ENCODE data around the gene NFASC.
A peak's percentile ranks its signal among the peaks of the same experiment; 100 is the strongest.

NFASC gene

GRCh38 chr1:204909109-204909508, 38.4 kb downstream of the NFASC start:
- no peaks in the 10 kb centered on the region for H3K9me3 ChIP-seq (ENCODE audit: control insufficient read depth, insufficient read depth, low read length)
- no peak overlapping the region for H3K27ac ChIP-seq (ENCODE audit: low read depth, low read length)
- H3K27me3 ChIP-seq (ENCODE audit: control insufficient read depth, insufficient read depth, low read length), result no peaks in the 10 kb centered on the region
- H3K36me3 ChIP-seq (ENCODE audit: control insufficient read depth, insufficient read depth, low read length), result no peaks in the 10 kb centered on the region
- H3K4me1 ChIP-seq (ENCODE audit: control insufficient read depth, insufficient read depth, low read length), result no peaks in the 10 kb centered on the region
- no peak overlapping the region for H3K9ac ChIP-seq (ENCODE audit: low read depth, low read length)
- H3K4me3 ChIP-seq (ENCODE audit: low read depth, low read length), result no peak overlapping the region

DNA sequence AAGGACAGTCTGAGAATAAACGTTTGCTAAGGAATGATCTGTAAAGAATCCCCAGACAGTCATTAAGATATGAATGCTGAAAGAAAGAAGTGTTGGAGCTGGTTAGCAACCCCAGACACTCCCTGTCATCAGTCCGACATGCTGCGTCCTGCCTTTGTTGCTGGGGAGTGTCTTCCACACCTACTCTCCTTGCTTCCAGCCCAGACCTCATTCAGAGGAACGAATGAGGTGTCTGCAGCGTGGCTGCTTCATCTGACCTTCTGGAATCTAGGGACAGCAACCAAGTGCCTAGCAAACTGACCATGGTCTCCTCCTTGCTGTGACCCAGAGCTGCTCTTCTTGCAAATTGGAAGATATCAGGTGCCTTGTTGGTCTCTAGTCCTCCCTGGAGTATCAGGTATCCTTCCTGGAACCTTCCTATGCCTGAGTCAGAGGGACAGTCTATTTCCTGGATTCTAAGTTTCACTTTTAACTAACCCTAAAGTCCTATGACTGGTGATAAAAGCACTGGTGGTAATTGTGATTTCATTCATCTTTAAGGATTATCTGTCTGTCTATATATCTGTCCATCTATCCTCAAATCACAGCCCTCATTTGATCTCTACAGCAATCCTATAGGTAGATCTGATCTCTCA, 45.3 kb downstream of the NFASC start:
- Histone ChIP-seq H3K36me3 (ENCODE audit: control insufficient read depth, insufficient read depth, low read length) (no peaks in the 10 kb centered on the region), H3K27me3 (ENCODE audit: control insufficient read depth, insufficient read depth, low read length) (no peaks in the 10 kb centered on the region), H3K9me3 (ENCODE audit: control insufficient read depth, insufficient read depth, low read length) (0 out of 2 replicates have a peak, but pooled peaks cover 5% of the 10 kb centered on the region), H3K4me1 (ENCODE audit: control insufficient read depth, insufficient read depth, low read length) (peaks cover 5% of the 10 kb centered on the region; the same call in 1 of the 2 replicates), H3K27ac (ENCODE audit: low read depth, low read length) (no peak overlapping the region), H3K4me3 (ENCODE audit: low read depth, low read length) (no peak overlapping the region), H3K9ac (ENCODE audit: low read depth, low read length) (no peak overlapping the region)

DNA sequence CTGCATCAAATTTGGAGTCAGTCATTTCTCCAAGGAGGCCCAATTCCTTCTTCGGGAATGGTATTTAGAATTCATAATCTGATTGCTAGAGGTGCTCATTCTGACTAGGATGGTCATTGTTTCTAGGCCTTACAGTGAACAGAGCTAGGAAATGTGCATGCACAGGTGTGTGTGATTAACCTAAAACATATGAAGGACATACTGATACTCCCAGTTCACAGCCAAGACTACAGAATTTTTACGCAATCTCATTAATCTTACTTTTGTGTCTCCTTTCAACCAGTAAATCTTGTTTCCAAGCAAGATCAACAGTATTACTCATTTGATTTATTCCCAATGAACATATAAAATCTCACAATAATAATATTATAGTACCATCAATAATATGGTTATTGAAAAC, 47.1 kb downstream of the NFASC start:
- H3K9me3 ChIP-seq (ENCODE audit: control insufficient read depth, insufficient read depth, low read length), result 0 out of 2 replicates have a peak, but pooled peaks cover 5% of the 10 kb centered on the region
- peaks cover 23% of the 10 kb centered on the region for H3K4me1 ChIP-seq (ENCODE audit: control insufficient read depth, insufficient read depth, low read length)
- no peaks in the 10 kb centered on the region for H3K36me3 ChIP-seq (ENCODE audit: control insufficient read depth, insufficient read depth, low read length)
- H3K9ac ChIP-seq (ENCODE audit: low read depth, low read length), result no peak overlapping the region
- H3K4me3 ChIP-seq (ENCODE audit: low read depth, low read length), result no peak overlapping the region
- H3K27ac ChIP-seq (ENCODE audit: low read depth, low read length), result no peak overlapping the region
- no peaks in the 10 kb centered on the region for H3K27me3 ChIP-seq (ENCODE audit: control insufficient read depth, insufficient read depth, low read length)

DNA sequence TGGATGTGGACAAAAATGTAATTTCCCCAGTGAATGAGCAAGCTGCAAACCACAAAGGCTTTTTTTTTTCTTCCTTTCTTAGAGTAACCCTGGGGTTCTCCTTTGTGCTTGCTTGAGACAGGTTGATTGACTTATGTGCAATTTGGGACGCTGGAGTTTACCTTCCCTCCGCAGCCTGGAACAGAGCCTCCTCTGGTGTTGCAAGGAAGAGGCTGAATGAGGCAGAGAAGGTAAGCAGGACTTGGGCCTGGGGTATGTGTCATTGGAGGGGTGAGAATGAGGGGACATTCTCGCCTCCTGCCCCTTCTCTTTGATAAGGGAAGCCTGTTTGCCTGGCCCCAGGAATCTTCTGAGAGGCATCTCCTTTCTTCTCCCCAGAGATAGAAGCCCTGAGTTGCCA, 49.8 kb downstream of the NFASC start:
- Histone ChIP-seq H3K4me1 (ENCODE audit: control insufficient read depth, insufficient read depth, low read length) (peaks cover 49% of the 10 kb centered on the region), H3K4me3 (ENCODE audit: low read depth, low read length) (no peak overlapping the region), H3K9me3 (ENCODE audit: control insufficient read depth, insufficient read depth, low read length) (0 out of 2 replicates have a peak, but pooled peaks cover 5% of the 10 kb centered on the region), H3K27me3 (ENCODE audit: control insufficient read depth, insufficient read depth, low read length) (no peaks in the 10 kb centered on the region), H3K36me3 (ENCODE audit: control insufficient read depth, insufficient read depth, low read length) (no peaks in the 10 kb centered on the region), H3K9ac (ENCODE audit: low read depth, low read length) (no peak overlapping the region), H3K27ac (ENCODE audit: low read depth, low read length) (peak overlapping the region; percentile 61)

DNA sequence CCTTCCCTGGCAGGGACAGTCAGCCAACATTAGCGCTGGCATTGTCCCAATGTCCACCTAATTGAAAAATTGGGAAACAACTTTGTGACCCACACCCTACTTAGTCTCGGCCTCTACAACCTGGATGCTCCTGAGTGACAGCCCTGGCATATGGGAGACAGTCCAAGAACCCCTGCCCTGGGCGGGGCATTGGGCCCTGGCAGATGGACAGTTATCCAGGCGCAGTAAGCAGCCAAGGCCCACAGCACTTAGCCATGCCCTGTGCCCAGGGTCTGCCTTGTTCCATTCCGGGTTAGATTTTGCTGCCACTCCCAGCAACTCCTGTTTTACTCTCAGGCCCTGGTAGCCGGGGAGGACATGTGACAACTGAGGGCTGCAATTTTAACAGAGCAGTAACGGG, 50.3 kb downstream of the NFASC start:
- H3K36me3 ChIP-seq (ENCODE audit: control insufficient read depth, insufficient read depth, low read length), result no peaks in the 10 kb centered on the region
- no peak overlapping the region for H3K9ac ChIP-seq (ENCODE audit: low read depth, low read length)
- H3K27ac ChIP-seq (ENCODE audit: low read depth, low read length), result peak overlapping the region; percentile 61
- peaks cover 53% of the 10 kb centered on the region for H3K4me1 ChIP-seq (ENCODE audit: control insufficient read depth, insufficient read depth, low read length)
- H3K27me3 ChIP-seq (ENCODE audit: control insufficient read depth, insufficient read depth, low read length), result no peaks in the 10 kb centered on the region
- 0 out of 2 replicates have a peak, but pooled peaks cover 5% of the 10 kb centered on the region for H3K9me3 ChIP-seq (ENCODE audit: control insufficient read depth, insufficient read depth, low read length)
- no peak overlapping the region for H3K4me3 ChIP-seq (ENCODE audit: low read depth, low read length)

DNA sequence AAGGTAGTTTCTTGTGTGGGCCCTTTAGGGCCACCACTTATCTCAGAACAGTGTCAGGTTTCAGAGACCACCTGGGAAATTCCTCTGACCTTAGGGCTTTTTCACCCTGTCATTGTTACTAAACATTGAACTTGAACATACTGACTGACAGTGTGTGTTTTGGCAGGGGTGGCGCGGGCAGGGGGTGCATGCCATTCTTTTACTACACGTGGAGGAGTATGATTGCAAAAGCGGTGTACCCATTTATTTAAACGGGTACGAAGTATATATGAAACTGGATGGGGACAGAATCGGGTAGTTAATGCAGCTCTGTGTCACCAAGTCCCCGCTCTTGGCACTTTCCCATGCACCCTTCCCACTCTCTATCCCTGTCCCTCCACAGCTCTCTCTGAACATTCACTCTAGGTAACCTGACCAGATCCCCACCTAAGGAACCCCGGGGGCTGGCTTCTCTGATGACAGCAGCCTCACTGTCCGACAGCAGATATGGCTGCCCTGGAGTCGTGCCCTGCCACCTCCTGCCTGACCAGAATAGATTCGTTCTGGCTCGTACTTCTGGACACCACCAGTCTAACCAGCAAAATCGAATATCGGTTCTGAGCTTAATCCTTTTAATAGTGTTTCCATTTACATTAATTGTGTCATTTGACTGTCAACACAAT, 51.3 kb downstream of the NFASC start:
- Histone ChIP-seq H3K9me3 (ENCODE audit: control insufficient read depth, insufficient read depth, low read length) (0 out of 2 replicates have a peak, but pooled peaks cover 5% of the 10 kb centered on the region), H3K36me3 (ENCODE audit: control insufficient read depth, insufficient read depth, low read length) (no peaks in the 10 kb centered on the region), H3K4me3 (ENCODE audit: low read depth, low read length) (no peak overlapping the region), H3K9ac (ENCODE audit: low read depth, low read length) (no peak overlapping the region), H3K27ac (ENCODE audit: low read depth, low read length) (no peak overlapping the region), H3K27me3 (ENCODE audit: control insufficient read depth, insufficient read depth, low read length) (no peaks in the 10 kb centered on the region), H3K4me1 (ENCODE audit: control insufficient read depth, insufficient read depth, low read length) (peaks cover 53% of the 10 kb centered on the region)

DNA sequence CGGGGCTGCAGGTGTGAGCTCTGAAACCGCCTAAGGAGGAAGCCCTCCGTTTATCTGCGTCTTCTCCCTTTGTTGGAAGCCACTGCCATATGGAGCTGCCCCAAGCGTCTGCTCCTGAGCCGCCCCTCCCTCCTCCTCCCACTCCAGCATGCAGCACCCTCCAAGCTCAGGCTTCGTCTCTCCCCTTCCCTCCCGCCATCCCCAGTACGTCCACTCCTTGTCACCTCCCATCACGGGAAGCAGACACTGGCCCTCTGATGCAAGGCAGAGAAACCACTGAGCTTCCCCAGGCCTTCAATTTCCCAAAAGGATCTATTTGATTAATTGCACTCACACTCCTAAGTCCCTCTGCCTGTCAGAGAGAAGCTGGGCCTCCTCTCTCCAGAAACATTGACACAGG, 52.5 kb downstream of the NFASC start:
- Histone ChIP-seq H3K4me3 (ENCODE audit: low read depth, low read length) (no peak overlapping the region), H3K4me1 (ENCODE audit: control insufficient read depth, insufficient read depth, low read length) (peaks cover 65% of the 10 kb centered on the region), H3K27me3 (ENCODE audit: control insufficient read depth, insufficient read depth, low read length) (no peaks in the 10 kb centered on the region), H3K27ac (ENCODE audit: low read depth, low read length) (peak overlapping the region; percentile 81), H3K36me3 (ENCODE audit: control insufficient read depth, insufficient read depth, low read length) (no peaks in the 10 kb centered on the region), H3K9ac (ENCODE audit: low read depth, low read length) (peak overlapping the region; percentile 14; the same call in 1 of the 2 replicates), H3K9me3 (ENCODE audit: control insufficient read depth, insufficient read depth, low read length) (no peaks in the 10 kb centered on the region)

GRCh38 chr1:204923626-204924012, 53.0 kb downstream of the NFASC start:
- no peaks in the 10 kb centered on the region for H3K36me3 ChIP-seq (ENCODE audit: control insufficient read depth, insufficient read depth, low read length)
- H3K4me1 ChIP-seq (ENCODE audit: control insufficient read depth, insufficient read depth, low read length), result peaks cover 69% of the 10 kb centered on the region
- H3K27me3 ChIP-seq (ENCODE audit: control insufficient read depth, insufficient read depth, low read length), result no peaks in the 10 kb centered on the region
- peak overlapping the region; percentile 14; the same call in 1 of the 2 replicates for H3K9ac ChIP-seq (ENCODE audit: low read depth, low read length)
- no peaks in the 10 kb centered on the region for H3K9me3 ChIP-seq (ENCODE audit: control insufficient read depth, insufficient read depth, low read length)
- peak overlapping the region; percentile 2; the same call in 1 of the 2 replicates for H3K4me3 ChIP-seq (ENCODE audit: low read depth, low read length)
- peak overlapping the region; percentile 81 for H3K27ac ChIP-seq (ENCODE audit: low read depth, low read length)

GRCh38 chr1:204924013-204924759, 53.5 kb downstream of the NFASC start:
- H3K4me1 ChIP-seq (ENCODE audit: control insufficient read depth, insufficient read depth, low read length), result peaks cover 74% of the 10 kb centered on the region
- H3K4me3 ChIP-seq (ENCODE audit: low read depth, low read length), result peak overlapping the region; percentile 16; the same call in 1 of the 2 replicates
- H3K27me3 ChIP-seq (ENCODE audit: control insufficient read depth, insufficient read depth, low read length), result no peaks in the 10 kb centered on the region
- H3K36me3 ChIP-seq (ENCODE audit: control insufficient read depth, insufficient read depth, low read length), result no peaks in the 10 kb centered on the region
- H3K9ac ChIP-seq (ENCODE audit: low read depth, low read length), result peak overlapping the region; percentile 36; the same call in 1 of the 2 replicates
- H3K27ac ChIP-seq (ENCODE audit: low read depth, low read length), result peak overlapping the region; percentile 81
- H3K9me3 ChIP-seq (ENCODE audit: control insufficient read depth, insufficient read depth, low read length), result no peaks in the 10 kb centered on the region

GRCh38 chr1:204925701-204926100, 55.0 kb downstream of the NFASC start:
- peaks cover 86% of the 10 kb centered on the region for H3K4me1 ChIP-seq (ENCODE audit: control insufficient read depth, insufficient read depth, low read length)
- H3K27me3 ChIP-seq (ENCODE audit: control insufficient read depth, insufficient read depth, low read length), result no peaks in the 10 kb centered on the region
- H3K27ac ChIP-seq (ENCODE audit: low read depth, low read length), result no peak overlapping the region
- H3K9me3 ChIP-seq (ENCODE audit: control insufficient read depth, insufficient read depth, low read length), result no peaks in the 10 kb centered on the region
- no peak overlapping the region for H3K9ac ChIP-seq (ENCODE audit: low read depth, low read length)
- no peaks in the 10 kb centered on the region for H3K36me3 ChIP-seq (ENCODE audit: control insufficient read depth, insufficient read depth, low read length)
- no peak overlapping the region for H3K4me3 ChIP-seq (ENCODE audit: low read depth, low read length)
